ENCODE results near the gene ARHGAP24. TPM values are rescaled to one million over a fixed set of nuclear protein-coding genes. Genes with fewer than 3 reads are reported as not detected.
A peak's percentile ranks its signal among the peaks of the same experiment; 100 is the strongest.

Gene ARHGAP24
- total RNA-seq, 4 donors from 2014 or later, result 41.6 to 71.2 (median 62.0) TPM

DNA sequence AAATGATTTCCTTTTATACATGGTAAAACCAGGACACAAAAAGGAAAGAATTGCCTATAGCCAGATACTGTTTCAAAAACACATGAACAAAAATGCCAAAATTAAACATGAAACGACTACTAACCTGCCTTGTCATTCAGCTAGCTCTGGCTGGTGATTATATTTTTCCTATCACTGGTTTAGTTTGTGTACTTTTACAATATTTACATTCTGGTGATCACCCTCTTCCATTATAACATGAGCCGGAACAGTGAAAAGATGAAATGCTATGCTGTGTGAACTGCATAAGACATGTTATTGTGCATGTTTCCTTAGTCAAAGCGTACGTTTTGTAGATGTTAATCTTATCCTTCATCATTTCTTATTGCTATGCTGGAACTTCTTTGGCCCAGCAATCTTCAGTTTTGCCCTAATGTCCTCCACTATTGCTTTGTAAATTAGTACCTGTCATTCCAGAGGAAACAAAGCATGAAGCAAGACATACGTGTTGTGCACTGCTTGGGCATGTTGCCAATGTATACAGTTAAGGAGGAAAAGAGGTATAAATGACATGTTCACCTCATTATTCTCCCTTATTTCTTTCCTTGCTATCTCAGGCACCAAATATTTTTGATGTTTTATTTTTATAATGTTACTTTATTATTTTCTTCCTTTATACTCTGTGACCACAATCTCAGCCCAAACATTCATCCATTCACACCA lies 386.3 kb downstream of the ARHGAP24 start:
- peaks cover 0 to 15% (median 0%) of the 10 kb centered on the region in 4 donors for H3K4me1 ChIP-seq
- H3K9me3 ChIP-seq, result no peaks in the 10 kb centered on the region
- H3K27me3 ChIP-seq, result no peaks in the 10 kb centered on the region
- TF ChIP-seq POLR2A (IDR thresholded peaks at IDR 0.05), result no peak
- TF ChIP-seq EP300 (IDR thresholded peaks at IDR 0.05), result no peak
- TF ChIP-seq CTCF (IDR thresholded peaks at IDR 0.05), result no peak
- WGBS, 2 donors, result 62 to 70% methylated on average over 5 of the region's 5 CpGs
- no peak overlapping the region for H3K27ac ChIP-seq
- no peak overlapping the region for H3K4me3 ChIP-seq
- no peaks in the 10 kb centered on the region for H3K36me3 ChIP-seq
- no peak for DNase-seq (ENCODE audit: low spot score in 2 of 2)

DNA sequence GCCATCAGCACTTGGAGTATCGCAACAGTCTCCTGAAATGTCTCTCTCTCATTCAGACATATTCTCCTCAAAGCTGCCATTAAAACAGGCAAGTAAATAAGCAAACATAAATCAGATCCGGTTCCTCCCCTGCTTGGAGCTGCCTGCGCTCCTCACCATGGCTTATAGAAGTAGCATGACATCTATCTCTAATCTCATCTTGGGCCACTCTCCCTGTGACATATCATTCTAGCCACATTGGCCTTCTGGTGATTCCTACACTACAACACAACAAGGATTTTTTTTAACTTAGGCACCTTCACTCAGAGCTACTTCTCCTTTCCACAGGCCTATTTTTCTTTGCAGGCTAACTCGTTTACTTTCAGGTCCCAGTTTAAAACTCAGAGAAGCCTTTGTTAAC lies 387.9 kb downstream of the ARHGAP24 start:
- TF ChIP-seq EP300 (IDR thresholded peaks at IDR 0.05) (no peak), CTCF (IDR thresholded peaks at IDR 0.05) (no peak), POLR2A (IDR thresholded peaks at IDR 0.05) (no peak)
- Histone ChIP-seq H3K9me3 (no peaks in the 10 kb centered on the region), H3K27me3 (no peaks in the 10 kb centered on the region), H3K4me3 (no peak overlapping the region), H3K4me1 (peaks cover 0 to 26% (median 0%) of the 10 kb centered on the region in 4 donors), H3K36me3 (no peaks in the 10 kb centered on the region), H3K27ac (no peak overlapping the region)
- DNase-seq (ENCODE audit: low spot score in 2 of 2), result no peak
- 86 to 87% methylated on average over 4 of the region's 4 CpGs for WGBS, 2 donors

DNA sequence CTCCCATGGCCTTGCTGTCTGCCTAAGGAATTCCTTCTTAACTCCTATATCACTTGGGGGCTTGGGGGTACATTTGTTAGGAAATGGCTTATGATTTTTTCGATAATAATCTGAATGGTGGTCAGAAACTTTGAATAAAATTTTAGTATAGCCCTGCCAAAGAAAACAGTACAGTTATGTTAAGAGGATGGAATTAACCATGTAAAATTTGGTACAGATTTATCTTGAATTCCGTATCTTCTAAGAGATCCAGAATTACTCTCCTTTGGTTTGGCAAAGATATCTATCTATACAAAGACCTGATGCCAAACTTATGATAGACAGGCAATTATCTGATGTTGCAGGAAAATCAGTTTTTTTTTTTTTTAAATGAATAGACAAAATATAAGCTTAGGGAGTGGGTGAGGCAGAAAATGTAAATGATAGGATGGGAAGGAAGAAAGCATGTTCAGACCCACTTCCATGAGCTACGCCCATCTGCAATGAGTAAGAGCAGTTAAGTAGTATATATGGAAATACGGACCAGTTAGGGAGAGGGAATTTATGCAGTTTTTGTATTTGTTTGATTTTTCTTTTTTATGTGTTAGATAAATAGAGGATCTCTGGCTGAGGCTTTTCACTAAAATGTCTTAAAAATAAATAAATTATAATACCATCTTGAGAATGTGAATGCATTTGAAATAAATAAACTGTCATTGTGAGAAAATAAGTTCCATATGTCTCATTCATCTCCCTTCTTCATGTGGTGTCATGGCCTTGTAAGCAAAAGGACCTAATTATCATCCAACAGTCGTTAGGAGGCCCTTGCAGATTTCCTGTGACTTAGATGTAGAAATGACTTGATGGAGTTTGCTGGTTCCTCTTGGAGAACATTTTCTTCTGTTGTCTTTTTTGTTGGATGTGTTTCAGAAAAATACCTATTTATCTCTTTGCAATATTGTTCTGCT lies 389.6 kb downstream of the ARHGAP24 start:
- Histone ChIP-seq H3K4me1 (peaks cover 0 to 25% (median 1%) of the 10 kb centered on the region in 4 donors), H3K27me3 (no peaks in the 10 kb centered on the region), H3K36me3 (no peaks in the 10 kb centered on the region), H3K27ac (no peak overlapping the region), H3K4me3 (no peak overlapping the region), H3K9me3 (no peaks in the 10 kb centered on the region)
- no peak for TF ChIP-seq POLR2A (IDR thresholded peaks at IDR 0.05)
- no peak for TF ChIP-seq CTCF (IDR thresholded peaks at IDR 0.05)
- no peak for TF ChIP-seq EP300 (IDR thresholded peaks at IDR 0.05)
- WGBS, 2 donors, result 61 to 64% methylated on average over 5 of the region's 5 CpGs
- no peak for DNase-seq (ENCODE audit: low spot score in 2 of 2)

DNA sequence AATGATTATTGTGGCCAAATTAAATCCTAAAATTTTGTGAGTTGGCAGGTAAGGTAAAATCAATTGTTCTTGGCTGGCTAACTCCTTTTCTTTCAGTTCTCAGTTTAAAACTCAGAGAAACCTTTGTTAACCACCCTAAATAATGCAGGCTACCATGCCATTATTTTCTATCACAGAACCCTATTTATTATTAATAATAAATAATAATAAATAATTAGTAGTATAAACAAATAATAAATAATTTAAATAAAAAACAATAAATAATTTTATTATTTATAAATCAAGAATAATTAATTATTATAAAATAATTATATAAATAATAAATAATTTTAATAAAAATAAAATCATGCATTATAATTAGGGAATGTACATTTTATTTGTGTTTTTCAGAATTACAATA lies 390.3 kb downstream of the ARHGAP24 start:
- peaks cover 0 to 19% (median 1%) of the 10 kb centered on the region in 4 donors for H3K4me1 ChIP-seq
- no peaks in the 10 kb centered on the region for H3K27me3 ChIP-seq
- TF ChIP-seq POLR2A (IDR thresholded peaks at IDR 0.05) (no peak), CTCF (IDR thresholded peaks at IDR 0.05) (no peak), EP300 (IDR thresholded peaks at IDR 0.05) (no peak)
- H3K4me3 ChIP-seq, result no peak overlapping the region
- no peak for DNase-seq (ENCODE audit: low spot score in 2 of 2)
- H3K9me3 ChIP-seq, result no peaks in the 10 kb centered on the region
- no peak overlapping the region for H3K27ac ChIP-seq
- H3K36me3 ChIP-seq, result no peaks in the 10 kb centered on the region

GRCh38 chr4:85866508-85866907 lies 391.6 kb downstream of the ARHGAP24 start:
- Histone ChIP-seq H3K4me1 (peaks cover 0 to 26% (median 3%) of the 10 kb centered on the region in 4 donors), H3K27me3 (no peaks in the 10 kb centered on the region), H3K4me3 (no peak overlapping the region), H3K9me3 (no peaks in the 10 kb centered on the region), H3K36me3 (no peaks in the 10 kb centered on the region), H3K27ac (peak overlapping the region in 1 of 4 donors; percentile 15)
- 41 to 47% methylated on average over 1 of the region's 1 CpG for WGBS, 2 donors
- DNase-seq (ENCODE audit: low spot score in 2 of 2), result no peak
- TF ChIP-seq EP300 (IDR thresholded peaks at IDR 0.05), result no peak
- no peak for TF ChIP-seq POLR2A (IDR thresholded peaks at IDR 0.05)
- TF ChIP-seq CTCF (IDR thresholded peaks at IDR 0.05), result no peak
